ENCODE measurements around the gene MAP4K4. TPM values are rescaled to one million over a fixed set of nuclear protein-coding genes. Genes with fewer than 3 reads are reported as not detected.

MAP4K4 gene
- total and polyA plus RNA-seq, 2 of the 13 experiments (the other 11 are each of a cell fraction or from before 2014, with no cell fraction given), result 105 to 264 TPM

- TF ChIP-seq AGO1 (IDR thresholded peaks at IDR 0.05; ENCODE audit: low read depth, low read length, poor library complexity, severe bottlenecking) (no peak), ZNF644 (CRISPR knock-in tag; IDR thresholded peaks at IDR 0.05; ENCODE audit: low read depth) (no peak), ELF3 (CRISPR knock-in tag; IDR thresholded peaks at IDR 0.05) (no peak), HMGXB3 (CRISPR knock-in tag; IDR thresholded peaks at IDR 0.05; ENCODE audit: borderline replicate concordance) (no peak)
- TF ChIP-seq, protein P1, sequence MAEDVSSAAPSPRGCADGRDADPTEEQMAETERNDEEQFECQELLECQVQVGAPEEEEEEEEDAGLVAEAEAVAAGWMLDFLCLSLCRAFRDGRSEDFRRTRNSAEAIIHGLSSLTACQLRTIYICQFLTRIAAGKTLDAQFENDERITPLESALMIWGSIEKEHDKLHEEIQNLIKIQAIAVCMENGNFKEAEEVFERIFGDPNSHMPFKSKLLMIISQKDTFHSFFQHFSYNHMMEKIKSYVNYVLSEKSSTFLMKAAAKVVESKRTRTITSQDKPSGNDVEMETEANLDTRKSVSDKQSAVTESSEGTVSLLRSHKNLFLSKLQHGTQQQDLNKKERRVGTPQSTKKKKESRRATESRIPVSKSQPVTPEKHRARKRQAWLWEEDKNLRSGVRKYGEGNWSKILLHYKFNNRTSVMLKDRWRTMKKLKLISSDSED (CRISPR knock-in tag; IDR thresholded peaks at IDR 0.05), result no peak
- TF ChIP-seq, protein P2, sequence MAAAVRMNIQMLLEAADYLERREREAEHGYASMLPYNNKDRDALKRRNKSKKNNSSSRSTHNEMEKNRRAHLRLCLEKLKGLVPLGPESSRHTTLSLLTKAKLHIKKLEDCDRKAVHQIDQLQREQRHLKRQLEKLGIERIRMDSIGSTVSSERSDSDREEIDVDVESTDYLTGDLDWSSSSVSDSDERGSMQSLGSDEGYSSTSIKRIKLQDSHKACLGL (CRISPR knock-in tag; IDR thresholded peaks at IDR 0.05), result no peak
- TF ChIP-seq, protein P3, sequence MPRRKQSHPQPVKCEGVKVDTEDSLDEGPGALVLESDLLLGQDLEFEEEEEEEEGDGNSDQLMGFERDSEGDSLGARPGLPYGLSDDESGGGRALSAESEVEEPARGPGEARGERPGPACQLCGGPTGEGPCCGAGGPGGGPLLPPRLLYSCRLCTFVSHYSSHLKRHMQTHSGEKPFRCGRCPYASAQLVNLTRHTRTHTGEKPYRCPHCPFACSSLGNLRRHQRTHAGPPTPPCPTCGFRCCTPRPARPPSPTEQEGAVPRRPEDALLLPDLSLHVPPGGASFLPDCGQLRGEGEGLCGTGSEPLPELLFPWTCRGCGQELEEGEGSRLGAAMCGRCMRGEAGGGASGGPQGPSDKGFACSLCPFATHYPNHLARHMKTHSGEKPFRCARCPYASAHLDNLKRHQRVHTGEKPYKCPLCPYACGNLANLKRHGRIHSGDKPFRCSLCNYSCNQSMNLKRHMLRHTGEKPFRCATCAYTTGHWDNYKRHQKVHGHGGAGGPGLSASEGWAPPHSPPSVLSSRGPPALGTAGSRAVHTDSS (CRISPR knock-in tag; conservative IDR thresholded peaks at IDR 0.05), result no peak
Measured at GRCh38 chr2:101754618-101755017, 57.1 kb downstream of the MAP4K4 start (continued).
